ENCODE results near the gene CD44.

DNA sequence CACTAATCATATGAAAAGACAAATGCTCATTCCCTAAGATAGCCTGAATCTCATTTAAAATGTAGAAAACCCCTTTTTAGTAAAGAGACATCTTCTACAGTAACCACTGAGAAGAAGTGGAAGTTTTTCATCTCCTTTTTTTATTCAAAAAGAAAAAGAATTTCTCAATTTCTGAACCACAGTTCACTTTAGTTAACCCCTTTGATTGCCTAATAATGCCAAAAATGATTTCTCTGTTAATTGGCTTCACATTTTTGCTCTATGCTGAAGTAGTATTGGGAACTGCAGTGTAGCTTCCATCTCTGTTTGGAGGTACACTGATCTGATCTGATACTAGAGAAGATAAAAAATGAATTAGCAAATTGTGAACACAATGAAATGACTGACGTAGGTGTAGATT lies 58.3 kb downstream of the CD44 start:
- TF ChIP-seq, protein P1, sequence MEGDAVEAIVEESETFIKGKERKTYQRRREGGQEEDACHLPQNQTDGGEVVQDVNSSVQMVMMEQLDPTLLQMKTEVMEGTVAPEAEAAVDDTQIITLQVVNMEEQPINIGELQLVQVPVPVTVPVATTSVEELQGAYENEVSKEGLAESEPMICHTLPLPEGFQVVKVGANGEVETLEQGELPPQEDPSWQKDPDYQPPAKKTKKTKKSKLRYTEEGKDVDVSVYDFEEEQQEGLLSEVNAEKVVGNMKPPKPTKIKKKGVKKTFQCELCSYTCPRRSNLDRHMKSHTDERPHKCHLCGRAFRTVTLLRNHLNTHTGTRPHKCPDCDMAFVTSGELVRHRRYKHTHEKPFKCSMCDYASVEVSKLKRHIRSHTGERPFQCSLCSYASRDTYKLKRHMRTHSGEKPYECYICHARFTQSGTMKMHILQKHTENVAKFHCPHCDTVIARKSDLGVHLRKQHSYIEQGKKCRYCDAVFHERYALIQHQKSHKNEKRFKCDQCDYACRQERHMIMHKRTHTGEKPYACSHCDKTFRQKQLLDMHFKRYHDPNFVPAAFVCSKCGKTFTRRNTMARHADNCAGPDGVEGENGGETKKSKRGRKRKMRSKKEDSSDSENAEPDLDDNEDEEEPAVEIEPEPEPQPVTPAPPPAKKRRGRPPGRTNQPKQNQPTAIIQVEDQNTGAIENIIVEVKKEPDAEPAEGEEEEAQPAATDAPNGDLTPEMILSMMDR (IDR thresholded peaks at IDR 0.05; ENCODE audit: low read depth, low read length), result no peak
- TF ChIP-seq EZH2phosphoT487 (IDR thresholded peaks at IDR 0.05; ENCODE audit: low read depth), result no peak
